Thyroid gland (tissue), 4 donors: ENCODE data around the gene TBC1D4.

ENCODE experiments used
- CTCF ChIP-seq, 6 experiments: fragments of 200-600 bp in 3 of 6; fragments of 450-650 bp in 3 of 6; sonication (generic) in 3 of 6; IDR thresholded peaks; one replicate each; pipeline ENCODE4 v1.5.1; 2016 to 2019; ENCODE audit warnings: antibody characterized with exemption in 6 of 6, mild to moderate bottlenecking in 2 of 6, inconsistent platforms in 1 of 6, moderate library complexity in 1 of 6
- POLR2A ChIP-seq, 2 donors: fragments of 450-650 bp; IDR thresholded peaks; one replicate each; pipeline ENCODE4 v1.6.1; 2017; ENCODE audit warnings: antibody characterized with exemption in 2 of 2, mild to moderate bottlenecking in 2 of 2, moderate library complexity in 1 of 2

GRCh38 chr13:75505327-75505726, 23.4 kb upstream of the TBC1D4 start:
- TF ChIP-seq CTCF (IDR thresholded peaks at IDR 0.05): no peak
- no peak for TF ChIP-seq POLR2A (IDR thresholded peaks at IDR 0.05)
